ENCODE data around the gene RNF150. TPM values are rescaled to one million over a fixed set of nuclear protein-coding genes. Genes with fewer than 3 reads are reported as not detected.

Gene RNF150
- total and polyA plus RNA-seq, 2 of the 8 experiments (the other 6 are each of a cell fraction or from before 2014, with no cell fraction given), result 3.4 to 4.8 TPM

- H3K4ac ChIP-seq (replicated peaks; ENCODE audit: insufficient read length, low read depth, low read length), result no peak overlapping the region
- no peaks in the 10 kb centered on the region for H3K9me3 ChIP-seq (ENCODE audit: insufficient read depth in 2 of 2, low read depth in 1 of 2, low read length in 1 of 2)
- no peaks in the 10 kb centered on the region for H3K23me2 ChIP-seq (ENCODE audit: low read depth, low read length)
- no peaks in the 10 kb centered on the region for H4K20me1 ChIP-seq (replicated peaks in 1 of 2; ENCODE audit: control insufficient read depth in 1 of 2, insufficient read depth in 2 of 2, low read length in 2 of 2)
- no peak for DNase-seq (ENCODE audit: low read depth in 1 of 2, low spot score in 2 of 2)
- no peaks in the 10 kb centered on the region; a peak in 1 of 4 replicates for H3K79me2 ChIP-seq (ENCODE audit: control insufficient read depth in 1 of 2, insufficient read depth in 2 of 2, low read length in 2 of 2)
- no peak overlapping the region for H4K91ac ChIP-seq (replicated peaks; ENCODE audit: insufficient read length, low read length)
- H2AK5ac ChIP-seq (ENCODE audit: low read depth, low read length), result no peak overlapping the region
- no peak for FAIRE-seq
- no peak overlapping the region for H2BK120ac ChIP-seq (replicated peaks; ENCODE audit: low read depth, low read length)
- no peak overlapping the region for H3K4me2 ChIP-seq (ENCODE audit: insufficient read depth in 1 of 2, low read depth in 2 of 2, low read length in 2 of 2)
- no peak overlapping the region for H3K27ac ChIP-seq (ENCODE audit: low read depth, low read length)
- no peak overlapping the region for H2BK20ac ChIP-seq (ENCODE audit: low read length)
- no peak overlapping the region for H3K18ac ChIP-seq (ENCODE audit: extremely low read depth, low read length)
- H3K36me3 ChIP-seq (ENCODE audit: control insufficient read depth in 2 of 4, insufficient read depth in 4 of 4, low read length in 3 of 4), result no peaks in the 10 kb centered on the region
- H3K4me3 ChIP-seq (ENCODE audit: extremely low read depth in 1 of 4, insufficient read depth in 2 of 4, low read depth in 3 of 4, low read length in 4 of 4), result no peak overlapping the region
- H4K5ac ChIP-seq (ENCODE audit: insufficient read length, low read depth, low read length), result no peak overlapping the region
- H2AFZ ChIP-seq (ENCODE audit: low read length), result no peak overlapping the region
- no peak overlapping the region for H3K23ac ChIP-seq (ENCODE audit: insufficient read length)
- CTCF ChIA-PET (ENCODE audit: partially characterized antibody), result interaction anchor here (1.3 kb wide), 1 partner anchor 9 kb away, joined by 6 read pairs; no protein-coding TSS in a partner anchor
- no peak overlapping the region for H3K56ac ChIP-seq (replicated peaks; ENCODE audit: insufficient read length, low read depth, low read length)
- POLR2A ChIA-PET (ENCODE audit: partially characterized antibody), result interaction anchor here (0.7 kb wide), 1 partner anchor 128 kb away, joined by 3 read pairs; no protein-coding TSS in a partner anchor
- H3K79me1 ChIP-seq (ENCODE audit: low read depth, low read length), result no peaks in the 10 kb centered on the region
- no peak overlapping the region for H2BK15ac ChIP-seq (ENCODE audit: low read length)
- H2BK12ac ChIP-seq (ENCODE audit: low read depth, low read length), result no peak overlapping the region
- WGBS, 2 experiments (ENCODE audit: extremely low coverage in 1 of 2, insufficient coverage in 1 of 2, insufficient read length in 1 of 2, insufficient replicate concordance in 2 of 2, low coverage in 1 of 2, low lambda C conversion rate in 2 of 2, missing lambda C conversion rate in 1 of 2), result 95% methylated on average over 1 of the region's 1 CpG; no CpG with 5 or more reads in 1 of the 2 experiments
- no peaks in the 10 kb centered on the region for H3K27me3 ChIP-seq (replicated peaks in 1 of 4; ENCODE audit: control insufficient read depth in 3 of 4, extremely low read depth in 1 of 4, insufficient read depth in 3 of 4, low read length in 3 of 4)
- no peak overlapping the region for H2BK5ac ChIP-seq (ENCODE audit: low read depth, low read length)
- H3K9ac ChIP-seq (replicated peaks in 1 of 4; ENCODE audit: extremely low read depth in 1 of 4, low read depth in 3 of 4, low read length in 3 of 4), result no peak overlapping the region
- H4K8ac ChIP-seq (ENCODE audit: extremely low read depth, insufficient read depth, low read length), result no peak overlapping the region
- H3K14ac ChIP-seq (ENCODE audit: insufficient read length), result no peak overlapping the region
- H3K4me1 ChIP-seq (replicated peaks in 1 of 4; ENCODE audit: control insufficient read depth in 3 of 4, insufficient read depth in 4 of 4, low read length in 3 of 4), result no peaks in the 10 kb centered on the region
- no peak for TF ChIP-seq TCF12 (IDR thresholded peaks at IDR 0.05; ENCODE audit: low read depth, low read length)
- TF ChIP-seq BACH1 (IDR thresholded peaks at IDR 0.05; ENCODE audit: low read length), result no peak
- TF ChIP-seq EP300 (IDR thresholded peaks at IDR 0.05; ENCODE audit: borderline replicate concordance in 1 of 2, low read depth in 2 of 2, low read length in 2 of 2), result no peak
- no peak for TF ChIP-seq TEAD4 (IDR thresholded peaks at IDR 0.05; ENCODE audit: low read depth, low read length)
- no peak for TF ChIP-seq HDAC6 (IDR thresholded peaks at IDR 0.05; ENCODE audit: low read depth, low read length)
- TF ChIP-seq JUND (IDR thresholded peaks at IDR 0.05; ENCODE audit: low read length), result no peak
- no peak for TF ChIP-seq SP4 (IDR thresholded peaks at IDR 0.05; ENCODE audit: low read length)
- TF ChIP-seq, protein P1, sequence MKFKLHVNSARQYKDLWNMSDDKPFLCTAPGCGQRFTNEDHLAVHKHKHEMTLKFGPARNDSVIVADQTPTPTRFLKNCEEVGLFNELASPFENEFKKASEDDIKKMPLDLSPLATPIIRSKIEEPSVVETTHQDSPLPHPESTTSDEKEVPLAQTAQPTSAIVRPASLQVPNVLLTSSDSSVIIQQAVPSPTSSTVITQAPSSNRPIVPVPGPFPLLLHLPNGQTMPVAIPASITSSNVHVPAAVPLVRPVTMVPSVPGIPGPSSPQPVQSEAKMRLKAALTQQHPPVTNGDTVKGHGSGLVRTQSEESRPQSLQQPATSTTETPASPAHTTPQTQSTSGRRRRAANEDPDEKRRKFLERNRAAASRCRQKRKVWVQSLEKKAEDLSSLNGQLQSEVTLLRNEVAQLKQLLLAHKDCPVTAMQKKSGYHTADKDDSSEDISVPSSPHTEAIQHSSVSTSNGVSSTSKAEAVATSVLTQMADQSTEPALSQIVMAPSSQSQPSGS (IDR thresholded peaks at IDR 0.05; ENCODE audit: low read length), result no peak
- TF ChIP-seq GTF2F1 (IDR thresholded peaks at IDR 0.05; ENCODE audit: borderline replicate concordance, low read depth, low read length), result no peak
- TF ChIP-seq RBBP5 (IDR thresholded peaks at IDR 0.05; ENCODE audit: borderline replicate concordance, low read depth, low read length), result no peak
- no peak for TF ChIP-seq POLR2AphosphoS5 (IDR thresholded peaks at IDR 0.05; ENCODE audit: low read depth, low read length)
- no peak for TF ChIP-seq KDM4A (IDR thresholded peaks at IDR 0.05; ENCODE audit: low read depth, low read length, severe bottlenecking)
- TF ChIP-seq NANOG (IDR thresholded peaks at IDR 0.05; ENCODE audit: insufficient read depth, low read depth, low read length, poor library complexity, severe bottlenecking), result no peak
Measured at GRCh38 chr4:140994015-140994414, 139.3 kb downstream of the RNF150 start.

All from H1 (cell line).